Adipose tissue (tissue), 3 donors: ENCODE data around the gene ZBED4. TPM values are rescaled to one million over a fixed set of nuclear protein-coding genes. Genes with fewer than 3 reads are reported as not detected.
A peak's percentile ranks its signal among the peaks of the same experiment; 100 is the strongest.

ENCODE experiments used
- H3K27ac ChIP-seq: one replicate; pipeline ENCODE4 v1.5.1; 2013; ENCODE audit warnings: low read depth, low read length
- WGBS, 3 donors: extraction: QIAGEN DNeasy Blood & Tissue Kit; methylation state at CpG; one replicate each; pipeline ENCODE4 v1.1.7; 2013; 5-methylcytosine and 5-hydroxymethylcytosine counted together
- polyA plus RNA-seq, 3 donors: library from polyadenylated mRNA; stranded (reverse); fragments of 200-250 nt; gene quantifications; one replicate each; pipeline ENCODE4 v1.2.3, GENCODE V29; 2013
- donor health status: healthy with polysubstance abuse.
- donor health status: Bipolar disorder and iron deficiency.
- donor health status: healthy.

ZBED4 gene
- polyA plus RNA-seq, 3 donors = 2.4 to 4.3 (median 2.8) TPM

- H3K27ac ChIP-seq = peak overlapping the region; percentile 69
- WGBS, 3 donors = 3 to 8% (median 4%) methylated on average over 28 to 52 of the region's 52 CpGs
These were observed 82.7 kb downstream of the ZBED4 start for GRCh38 chr22:49936018-49936972.

DNA sequence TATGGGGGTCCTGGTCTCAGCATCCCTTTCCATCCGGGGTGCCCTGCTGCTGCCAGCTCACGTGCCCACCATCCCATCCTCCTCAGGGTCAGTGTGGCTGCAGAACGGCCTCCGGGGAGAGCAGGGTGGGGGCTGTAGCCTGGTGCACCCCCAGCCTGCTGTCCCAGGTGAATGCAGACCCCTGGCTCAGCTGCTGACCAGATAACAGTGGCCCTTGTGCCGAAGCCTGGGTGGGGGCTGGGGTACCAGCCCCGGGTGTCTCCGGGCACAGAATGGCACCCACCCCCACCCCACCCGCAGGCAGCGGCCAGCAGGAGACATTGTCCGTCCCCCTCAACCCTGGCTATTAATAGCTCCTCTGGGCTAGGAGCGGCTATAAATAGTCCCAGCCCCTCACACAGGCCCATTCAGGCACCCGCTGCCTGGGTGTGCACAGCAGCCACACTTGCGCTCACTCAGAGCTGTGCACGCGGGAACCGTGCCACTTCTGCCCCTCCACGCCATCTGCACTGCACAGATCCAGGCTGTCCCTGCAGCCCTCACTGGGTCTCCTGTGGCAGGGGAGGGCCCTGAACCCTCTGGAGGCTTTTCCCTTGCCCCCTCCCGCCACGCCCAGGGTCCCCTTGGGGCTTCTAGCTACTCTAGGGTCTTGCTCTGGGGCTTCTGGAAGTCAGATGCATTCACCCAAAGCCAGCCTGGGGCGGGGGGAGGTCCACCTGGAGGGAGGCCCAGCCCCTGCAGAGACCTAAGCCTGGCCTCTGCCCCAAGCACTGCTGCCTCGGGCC is 83.5 kb downstream of the ZBED4 start:
- peak overlapping the region; percentile 69 for H3K27ac ChIP-seq
- 48 to 52% (median 51%) methylated on average over 17 to 21 of the region's 21 CpGs for WGBS, 3 donors

DNA sequence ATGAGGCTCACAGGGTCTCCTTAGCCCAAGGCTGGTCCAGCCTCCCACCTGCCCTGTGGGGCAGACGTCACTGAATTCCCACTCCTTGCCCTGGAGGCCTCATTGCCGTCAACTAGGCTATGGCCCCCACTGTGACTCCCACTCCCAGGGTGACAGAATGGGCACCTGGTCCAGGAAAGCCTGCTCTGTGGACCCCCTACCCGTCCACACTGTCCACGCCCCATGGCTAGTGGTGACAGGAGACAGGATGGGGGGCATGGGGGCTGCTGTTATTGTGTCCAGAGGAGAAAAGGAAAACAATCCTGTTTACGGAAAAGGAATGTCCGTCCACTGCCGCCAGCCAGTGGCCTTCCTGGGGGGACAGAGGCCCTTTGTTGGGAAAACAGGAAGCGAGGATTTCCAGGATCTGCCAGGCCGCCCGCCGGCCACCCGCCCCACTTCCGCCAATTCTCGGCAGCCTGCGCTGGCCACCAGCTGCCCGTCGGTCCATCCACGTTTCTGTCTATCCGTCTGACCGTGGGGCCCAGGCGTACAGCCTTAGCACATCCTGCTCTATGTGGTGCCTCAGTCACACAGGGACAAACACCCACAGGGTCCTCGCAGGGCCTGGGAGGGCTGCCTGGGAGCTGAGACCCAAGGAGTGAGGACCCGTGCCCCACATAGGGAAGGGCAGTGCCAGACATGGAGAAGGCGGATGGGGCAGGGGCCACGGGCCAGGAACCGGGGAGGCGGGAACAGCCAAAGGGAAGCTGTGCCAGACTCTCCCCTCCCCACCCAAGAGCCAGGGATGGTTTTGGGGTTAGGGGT is 84.3 kb downstream of the ZBED4 start:
- no peak overlapping the region for H3K27ac ChIP-seq
- 75 to 88% (median 79%) methylated on average over 26 to 27 of the region's 27 CpGs for WGBS, 3 donors

DNA sequence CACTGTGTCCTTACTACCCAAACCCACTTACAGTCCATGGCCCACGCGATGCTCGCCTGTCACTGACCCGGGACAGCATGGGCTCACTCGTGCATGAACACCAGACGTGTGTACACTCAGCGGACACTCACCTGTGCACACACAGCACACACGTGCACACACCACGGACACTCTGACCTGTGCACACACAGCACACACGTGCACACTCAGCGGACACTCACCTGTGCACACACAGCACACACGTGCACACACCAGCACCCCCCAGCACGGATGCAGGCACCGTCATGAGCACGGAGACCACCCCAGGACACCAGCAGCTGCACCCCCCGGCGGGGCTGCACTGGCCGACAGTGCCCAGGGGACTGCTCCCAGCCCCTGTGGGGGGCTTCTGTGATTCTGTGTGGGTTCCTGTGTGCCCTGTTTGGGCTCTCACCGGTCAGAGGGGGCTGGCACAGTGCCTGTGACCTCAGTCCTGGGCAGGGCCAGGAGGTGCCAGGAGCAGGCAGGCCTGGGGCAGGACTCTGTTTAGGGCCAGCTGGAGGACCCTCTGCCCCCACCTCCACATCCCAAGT is 85.0 kb downstream of the ZBED4 start:
- H3K27ac ChIP-seq = no peak overlapping the region
- WGBS, 3 donors = 67 to 88% (median 85%) methylated on average over 19 of the region's 19 CpGs

Other genes starting within 250 kb of the ZBED4 start
- 10 to 100 TPM; 10.5 to 18.6 (median 16.2) TPM for gene BRD1, start 26.0 kb upstream of the ZBED4 start, polyA plus RNA-seq
- gene ALG12, start 64.6 kb downstream of the ZBED4 start, polyA plus RNA-seq = 1 to 10 TPM; 5.3 to 9.6 (median 9.3) TPM
- gene CRELD2, start 64.8 kb downstream of the ZBED4 start, polyA plus RNA-seq = 10 to 100 TPM; 30.0 to 53.5 (median 41.7) TPM
- gene PIM3, start 106.9 kb downstream of the ZBED4 start, polyA plus RNA-seq = 100 to 1,000 TPM in 1 of 3 donors, 10 to 100 TPM in 2; 60.3 to 225 (median 87.5) TPM
- gene IL17REL, start 158.9 kb downstream of the ZBED4 start, polyA plus RNA-seq = under 1 TPM in 2 of 3 donors, not detected in 1; 0.03 to 0.11 TPM
- gene TTLL8, start 204.5 kb downstream of the ZBED4 start, polyA plus RNA-seq = not detected
- under 1 TPM in 2 of 3 donors, not detected in 1; 0.08 to 0.16 TPM for gene MLC1, start 231.6 kb downstream of the ZBED4 start, polyA plus RNA-seq
- gene MOV10L1, start 236.2 kb downstream of the ZBED4 start, polyA plus RNA-seq = under 1 TPM; 0.31 to 0.92 (median 0.79) TPM